Fibroblast of mammary gland (primary cell): ENCODE data around the gene TMEM186.
"Not testable (repeated sequence)": the region's sequence is repeated elsewhere in the genome, so short reads cannot be mapped to it uniquely, and the experiment has no call there.

Experiments
- DNase-seq: peaks from one replicate; pipeline ENCODE4 v3.0.0-alpha.2; 2010; ENCODE audit warnings: low read depth
- H3K4me3 ChIP-seq: 2 replicates; pipeline ENCODE4 v1.5.1; 2011; ENCODE audit warnings: low read depth, mild to moderate bottlenecking, low read length, moderate library complexity; ENCODE audit not compliant: control insufficient read depth
- CTCF ChIP-seq: conservative IDR thresholded peaks from 2 replicates; pipeline ENCODE4 v1.5.1; 2011; ENCODE audit warnings: low read depth, low read length, inconsistent platforms; ENCODE audit not compliant: control insufficient read depth, insufficient read depth

Gene TMEM186

DNA sequence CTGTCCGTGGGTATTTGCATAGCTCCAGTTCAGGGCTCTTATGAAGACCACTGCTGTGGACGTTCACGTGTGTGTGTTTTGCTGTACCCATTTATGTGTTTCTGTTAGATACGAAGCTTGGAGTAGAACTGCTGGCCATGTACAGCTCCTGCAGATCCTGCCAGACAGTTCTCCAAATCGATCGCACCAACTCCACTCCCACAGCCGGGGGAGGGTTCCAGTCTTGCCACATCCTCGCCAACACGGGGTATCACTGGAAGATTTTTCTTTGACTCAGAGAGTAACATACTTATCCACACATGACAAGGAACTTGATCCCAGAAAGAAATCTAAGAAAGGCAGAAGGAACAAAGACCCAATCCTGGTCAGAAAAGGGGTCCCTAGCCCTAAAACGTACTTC is 37.4 kb downstream of the TMEM186 start:
- TF ChIP-seq CTCF: no peak
- H3K4me3 ChIP-seq: no peak overlapping the region
- no peak for DNase-seq

GRCh38 chr16:8758022-8758421 is 39.4 kb downstream of the TMEM186 start:
- TF ChIP-seq CTCF: no peak
- no peak for DNase-seq

GRCh38 chr16:8756755-8757154 is 40.7 kb downstream of the TMEM186 start:
- TF ChIP-seq CTCF: no peak
- DNase-seq: no peak
- H3K4me3 ChIP-seq: no peak overlapping the region

More at GRCh38 chr16:8758022-8758421, 39.4 kb downstream of the TMEM186 start:
- H3K4me3 ChIP-seq: no peak overlapping the region

- H3K4me3 ChIP-seq: no peak overlapping the region
- no peak for DNase-seq
- no peak for TF ChIP-seq CTCF
Observed at GRCh38 chr16:8753416-8754054, 43.9 kb downstream of the TMEM186 start.

GRCh38 chr16:8752706-8753105 is 44.7 kb downstream of the TMEM186 start:
- H3K4me3 ChIP-seq: no peak overlapping the region
- TF ChIP-seq CTCF: no peak
- DNase-seq: no peak

GRCh38 chr16:8751481-8752311 is 45.7 kb downstream of the TMEM186 start:
- H3K4me3 ChIP-seq: no peak overlapping the region
- DNase-seq: peak; percentile 67
- TF ChIP-seq CTCF: no peak

- not testable (repeated sequence) for H3K4me3 ChIP-seq, DNase-seq
Observed at GRCh38 chr16:8748944-8749343, 48.5 kb downstream of the TMEM186 start.
